A673 (cell line): ENCODE data around the gene NUTM2B. TPM values are rescaled to one million over a fixed set of nuclear protein-coding genes. Genes with fewer than 3 reads are reported as not detected.
"Not testable (repeated sequence)": the region's sequence is repeated elsewhere in the genome, so short reads cannot be mapped to it uniquely, and the experiment has no call there.

Experiments
- BruUV-seq: library from RNA; stranded (reverse); fragments of 400-500 nt; replicated peaks from 2 replicates; lab custom pipeline; 2021; lab: Mats Ljungman, UMichigan
- CTCF ChIA-PET: fragments of 300-600 bp; sonication (Branson Sonifier 250); formaldehyde crosslinking; loops from one replicate; lab custom pipeline; 2022; ENCODE audit warnings: antibody characterized with exemption; lab: Charles Lee
- POLR2A ChIA-PET: fragments of 300-600 bp; sonication (Branson Sonifier 250); formaldehyde crosslinking; loops from one replicate; lab custom pipeline; 2022; ENCODE audit warnings: antibody characterized with exemption; ENCODE audit not compliant: low non-redundant PET; lab: Charles Lee
- DNase-seq: peaks from one replicate; pipeline ENCODE4 v3.0.0-alpha.2; 2015; ENCODE audit warnings: low spot score
- H3K27ac ChIP-seq: fragments of 200-600 bp; sonication (generic); 2 replicates; pipeline ENCODE4 v1.5.1; 2016; ENCODE audit warnings: mixed run types, low read depth, mild to moderate bottlenecking, mixed read lengths, antibody characterized with exemption, low read length; ENCODE audit not compliant: poor library complexity, severe bottlenecking
- H3K27me3 ChIP-seq: fragments of 200-600 bp; sonication (generic); replicated peaks from 2 replicates; pipeline ENCODE4 v1.6.1; 2017; ENCODE audit warnings: mixed run types, low read depth, mild to moderate bottlenecking, mixed read lengths, antibody characterized with exemption, low read length; ENCODE audit not compliant: insufficient read depth, poor library complexity
- H3K36me3 ChIP-seq: fragments of 200-600 bp; sonication (generic); 2 replicates; pipeline ENCODE4 v1.6.1; 2016; ENCODE audit warnings: mixed run types, mild to moderate bottlenecking, mixed read lengths, antibody characterized with exemption, low read length; ENCODE audit not compliant: insufficient read depth, poor library complexity, severe bottlenecking
- H3K4me1 ChIP-seq: fragments of 200-600 bp; sonication (generic); 2 replicates; pipeline ENCODE4 v1.6.1; 2017; ENCODE audit warnings: mixed run types, mild to moderate bottlenecking, mixed read lengths, antibody characterized with exemption, low read length; ENCODE audit not compliant: insufficient read depth, poor library complexity, severe bottlenecking
- H3K4me3 ChIP-seq: fragments of 200-600 bp; sonication (generic); 2 replicates; pipeline ENCODE4 v1.5.1; 2016; ENCODE audit warnings: low read depth, mixed run types, mild to moderate bottlenecking, mixed read lengths, low read length; ENCODE audit not compliant: poor library complexity, severe bottlenecking
- H3K9me3 ChIP-seq: fragments of 200-600 bp; sonication (generic); 2 replicates; pipeline ENCODE4 v1.6.1; 2016; ENCODE audit warnings: mixed run types, low read depth, mild to moderate bottlenecking, mixed read lengths, antibody characterized with exemption, low read length; ENCODE audit not compliant: poor library complexity, severe bottlenecking
- CTCF ChIP-seq: fragments of 300-800, 200-600 bp; sonication (generic); conservative IDR thresholded peaks from 2 replicates; pipeline ENCODE4 v1.5.1; 2017; ENCODE audit warnings: low read depth, mild to moderate bottlenecking, antibody characterized with exemption, low read length, moderate library complexity, mixed read lengths
- intact Hi-C: fragments of 100-400 bp; cut with micrococcal nuclease; formaldehyde crosslinking; loops from one replicate; pipeline ENCODE4 v1.10.0; 2022; ENCODE audit not compliant: unreplicated experiment
- total RNA-seq: library from RNA; stranded (reverse); gene quantifications from 2 replicates; pipeline ENCODE4 v1.2.3, GENCODE V29; 2021

Gene NUTM2B
- total RNA-seq, 1 experiment from 2014 or later: 1.0 TPM

GRCh38 chr10:79753601-79754000 is 50.6 kb downstream of the NUTM2B start:
- H3K4me3 ChIP-seq, intact Hi-C loops, DNase-seq, CTCF ChIA-PET, H3K27me3 ChIP-seq, H3K27ac ChIP-seq, BruUV-seq, H3K36me3 ChIP-seq, POLR2A ChIA-PET, H3K4me1 ChIP-seq, H3K9me3 ChIP-seq: not testable (repeated sequence)

GRCh38 chr10:79758297-79758993 is 55.4 kb downstream of the NUTM2B start:
- H3K9me3 ChIP-seq, BruUV-seq, H3K27ac ChIP-seq, H3K27me3 ChIP-seq, H3K4me3 ChIP-seq, H3K36me3 ChIP-seq, H3K4me1 ChIP-seq, intact Hi-C loops, POLR2A ChIA-PET, CTCF ChIA-PET: not testable (repeated sequence)
- TF ChIP-seq CTCF: peak; percentile 41
- peak; percentile 24 for DNase-seq

Other genes with a start within 250 kb of the NUTM2B start
- gene EIF5AL1, start 190.7 kb upstream of the NUTM2B start, total RNA-seq: 2.7 and 3.1 TPM in 2 replicates
- gene SFTPA2, start 142.8 kb upstream of the NUTM2B start, total RNA-seq: not detected in 2 replicates
- not detected in 2 replicates for gene SFTPA1, start 92.3 kb upstream of the NUTM2B start, total RNA-seq
- 0.37 and 0.49 TPM in 2 replicates for gene NUTM2E, start 123.5 kb downstream of the NUTM2B start, total RNA-seq
- not detected in 2 replicates for gene SFTPD, start 245.9 kb downstream of the NUTM2B start, total RNA-seq